ENCODE measurements around the gene DMBT1. TPM values are rescaled to one million over a fixed set of nuclear protein-coding genes. Genes with fewer than 3 reads are reported as not detected.

The DMBT1 gene
- total RNA-seq, 1 donor from 2014 or later: 0.08 TPM

- H3K4me1 Mint-ChIP-seq (ENCODE audit: unreplicated experiment): peaks cover 18% of the 10 kb centered on the region
- H3K36me3 Mint-ChIP-seq (ENCODE audit: unreplicated experiment): no peaks in the 10 kb centered on the region
- TF ChIP-seq, protein P1, sequence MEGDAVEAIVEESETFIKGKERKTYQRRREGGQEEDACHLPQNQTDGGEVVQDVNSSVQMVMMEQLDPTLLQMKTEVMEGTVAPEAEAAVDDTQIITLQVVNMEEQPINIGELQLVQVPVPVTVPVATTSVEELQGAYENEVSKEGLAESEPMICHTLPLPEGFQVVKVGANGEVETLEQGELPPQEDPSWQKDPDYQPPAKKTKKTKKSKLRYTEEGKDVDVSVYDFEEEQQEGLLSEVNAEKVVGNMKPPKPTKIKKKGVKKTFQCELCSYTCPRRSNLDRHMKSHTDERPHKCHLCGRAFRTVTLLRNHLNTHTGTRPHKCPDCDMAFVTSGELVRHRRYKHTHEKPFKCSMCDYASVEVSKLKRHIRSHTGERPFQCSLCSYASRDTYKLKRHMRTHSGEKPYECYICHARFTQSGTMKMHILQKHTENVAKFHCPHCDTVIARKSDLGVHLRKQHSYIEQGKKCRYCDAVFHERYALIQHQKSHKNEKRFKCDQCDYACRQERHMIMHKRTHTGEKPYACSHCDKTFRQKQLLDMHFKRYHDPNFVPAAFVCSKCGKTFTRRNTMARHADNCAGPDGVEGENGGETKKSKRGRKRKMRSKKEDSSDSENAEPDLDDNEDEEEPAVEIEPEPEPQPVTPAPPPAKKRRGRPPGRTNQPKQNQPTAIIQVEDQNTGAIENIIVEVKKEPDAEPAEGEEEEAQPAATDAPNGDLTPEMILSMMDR (IDR thresholded peaks at IDR 0.05): peak; percentile 92
- H3K27me3 Mint-ChIP-seq (ENCODE audit: unreplicated experiment): peaks cover 28% of the 10 kb centered on the region
- H3K9me3 Mint-ChIP-seq (ENCODE audit: unreplicated experiment): no peaks in the 10 kb centered on the region
- peak; percentile 91 for DNase-seq (ENCODE audit: extremely low spot score, unreplicated experiment)
- H3K4me3 Mint-ChIP-seq (ENCODE audit: unreplicated experiment): no peak overlapping the region
- H3K27ac Mint-ChIP-seq (ENCODE audit: unreplicated experiment): peak overlapping the region; percentile 52
Measured at GRCh38 chr10:122565766-122566206, 5.2 kb downstream of the DMBT1 start.

GRCh38 chr10:122566632-122567031, 6.1 kb downstream of the DMBT1 start:
- Mint-ChIP-seq H3K4me3 (ENCODE audit: unreplicated experiment) (no peak overlapping the region), H3K27ac (ENCODE audit: unreplicated experiment) (no peak overlapping the region), H3K9me3 (ENCODE audit: unreplicated experiment) (no peaks in the 10 kb centered on the region), H3K36me3 (ENCODE audit: unreplicated experiment) (no peaks in the 10 kb centered on the region), H3K4me1 (ENCODE audit: unreplicated experiment) (peaks cover 15% of the 10 kb centered on the region), H3K27me3 (ENCODE audit: unreplicated experiment) (peaks cover 27% of the 10 kb centered on the region)
- TF ChIP-seq, protein P1 (IDR thresholded peaks at IDR 0.05): no peak
- no peak for DNase-seq (ENCODE audit: extremely low spot score, unreplicated experiment)

DNA sequence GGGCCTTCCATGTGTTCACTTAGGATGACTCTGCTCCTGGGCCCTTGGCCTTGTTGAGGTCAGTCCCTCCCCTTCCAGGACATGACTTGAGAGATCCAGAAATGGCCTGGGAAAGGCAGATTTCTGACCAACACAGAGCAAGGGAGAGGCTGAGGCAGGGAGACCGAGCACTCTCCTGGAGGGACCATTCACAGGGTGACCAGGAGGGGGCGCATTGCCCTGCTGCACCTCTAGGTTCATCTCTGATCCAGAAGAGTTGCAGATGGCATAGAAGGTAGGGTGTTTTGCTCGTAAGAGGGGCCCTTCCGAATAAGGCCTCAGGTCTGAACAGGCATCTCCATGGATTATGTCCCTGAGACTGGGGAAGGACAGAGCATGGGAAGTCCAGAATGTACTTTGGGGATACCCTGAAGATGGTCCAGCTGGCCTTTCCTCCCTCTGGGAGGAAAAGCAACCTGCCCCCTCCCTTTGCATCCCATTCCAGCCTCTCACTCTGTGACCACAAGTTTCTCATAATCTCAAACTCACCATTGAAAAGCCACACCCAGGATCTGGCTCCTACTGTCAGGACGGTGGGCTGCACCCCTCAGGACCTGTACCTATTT, 6.6 kb downstream of the DMBT1 start:
- Mint-ChIP-seq H3K9me3 (ENCODE audit: unreplicated experiment) (no peaks in the 10 kb centered on the region), H3K4me3 (ENCODE audit: unreplicated experiment) (no peak overlapping the region), H3K27ac (ENCODE audit: unreplicated experiment) (no peak overlapping the region), H3K36me3 (ENCODE audit: unreplicated experiment) (no peaks in the 10 kb centered on the region), H3K27me3 (ENCODE audit: unreplicated experiment) (peaks cover 22% of the 10 kb centered on the region), H3K4me1 (ENCODE audit: unreplicated experiment) (peaks cover 15% of the 10 kb centered on the region)
- TF ChIP-seq, protein P1 (IDR thresholded peaks at IDR 0.05): peak; percentile 47
- no peak for DNase-seq (ENCODE audit: extremely low spot score, unreplicated experiment)

DNA sequence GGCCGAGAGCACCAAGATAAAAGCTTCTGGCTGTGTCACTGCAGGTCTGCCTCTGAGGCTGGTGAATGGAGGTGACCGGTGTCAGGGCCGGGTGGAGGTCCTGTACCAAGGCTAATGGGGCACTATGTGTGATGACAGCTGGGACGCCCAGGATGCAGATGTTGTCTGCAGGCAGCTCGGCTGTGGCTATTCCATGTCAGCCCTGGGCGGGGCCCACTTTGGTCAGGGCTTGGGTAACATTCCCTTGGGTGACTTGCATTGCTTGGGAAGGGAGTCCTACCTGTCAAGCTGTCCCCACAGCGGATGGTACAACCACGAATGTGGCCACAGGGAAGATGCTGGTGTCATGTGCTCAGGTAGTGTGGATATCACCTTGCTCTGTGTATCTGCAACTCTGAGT, 8.0 kb downstream of the DMBT1 start:
- peaks cover 15% of the 10 kb centered on the region for H3K4me1 Mint-ChIP-seq (ENCODE audit: unreplicated experiment)
- TF ChIP-seq, protein P1 (IDR thresholded peaks at IDR 0.05): no peak
- no peaks in the 10 kb centered on the region for H3K9me3 Mint-ChIP-seq (ENCODE audit: unreplicated experiment)

DNA sequence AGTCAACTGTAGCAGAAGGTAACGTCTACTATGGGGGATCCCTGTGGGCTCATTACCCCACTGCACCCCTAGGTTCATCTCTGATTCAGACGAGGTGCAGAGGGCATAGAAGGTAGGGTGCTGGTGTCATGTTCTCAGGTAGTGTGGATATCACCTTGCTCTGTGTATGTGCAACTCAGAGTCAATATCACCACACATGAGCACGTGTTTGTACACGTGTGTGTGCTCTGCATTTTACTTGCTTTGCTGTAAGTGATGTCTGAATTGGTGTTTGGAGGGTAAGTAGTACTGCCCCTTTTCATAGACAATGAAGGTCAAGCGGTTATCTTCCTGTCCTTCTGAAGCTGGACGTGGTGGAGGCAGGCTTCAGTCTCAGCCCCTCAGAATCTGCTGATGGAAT, 10.4 kb downstream of the DMBT1 start:
- Mint-ChIP-seq H3K9me3 (ENCODE audit: unreplicated experiment) (peaks cover 6% of the 10 kb centered on the region), H3K36me3 (ENCODE audit: unreplicated experiment) (no peaks in the 10 kb centered on the region), H3K27me3 (ENCODE audit: unreplicated experiment) (peaks cover 34% of the 10 kb centered on the region), H3K27ac (ENCODE audit: unreplicated experiment) (no peak overlapping the region), H3K4me3 (ENCODE audit: unreplicated experiment) (no peak overlapping the region), H3K4me1 (ENCODE audit: unreplicated experiment) (peaks cover 2% of the 10 kb centered on the region)
- TF ChIP-seq, protein P1 (IDR thresholded peaks at IDR 0.05): no peak
- no peak for DNase-seq (ENCODE audit: extremely low spot score, unreplicated experiment)

More for the DNA sequence above, 8.0 kb downstream of the DMBT1 start:
- Mint-ChIP-seq H3K36me3 (ENCODE audit: unreplicated experiment) (no peaks in the 10 kb centered on the region), H3K27me3 (ENCODE audit: unreplicated experiment) (peaks cover 23% of the 10 kb centered on the region), H3K4me3 (ENCODE audit: unreplicated experiment) (no peak overlapping the region), H3K27ac (ENCODE audit: unreplicated experiment) (no peak overlapping the region)
- DNase-seq (ENCODE audit: extremely low spot score, unreplicated experiment): no peak

Measured in osteocyte (in vitro differentiated cells).